Calu3 (cell line): Measurements from ENCODE around the gene P2RY14. TPM values are rescaled to one million over a fixed set of nuclear protein-coding genes. Genes with fewer than 3 reads are reported as not detected.

Experiments
- BruUV-seq: library from RNA; stranded (reverse); fragments of 400-500 nt; replicated peaks from 2 replicates; lab custom pipeline; 2021; lab: Mats Ljungman, UMichigan
- CTCF ChIA-PET: fragments of 300-600 bp; sonication (Branson Sonifier 250); formaldehyde crosslinking; loops from one replicate; lab custom pipeline; 2022; ENCODE audit warnings: antibody characterized with exemption; lab: Charles Lee
- DNase-seq: peaks from one replicate; pipeline ENCODE4 v3.0.0; 2022
- H3K27ac Mint-ChIP-seq: one replicate; pipeline ENCODE4 v1.8.0; 2022; ENCODE audit warnings: mixed read lengths; ENCODE audit not compliant: unreplicated experiment
- H3K27me3 Mint-ChIP-seq: one replicate; pipeline ENCODE4 v1.8.0; 2022; ENCODE audit warnings: mixed read lengths; ENCODE audit not compliant: unreplicated experiment
- H3K36me3 Mint-ChIP-seq: one replicate; pipeline ENCODE4 v1.8.0; 2022; ENCODE audit warnings: mild to moderate bottlenecking, moderate library complexity, mixed read lengths; ENCODE audit not compliant: insufficient read depth, unreplicated experiment
- H3K4me1 Mint-ChIP-seq: one replicate; pipeline ENCODE4 v1.8.0; 2022; ENCODE audit warnings: mild to moderate bottlenecking, low read depth, mixed read lengths; ENCODE audit not compliant: unreplicated experiment
- H3K4me3 Mint-ChIP-seq: one replicate; pipeline ENCODE4 v1.8.0; 2022; ENCODE audit warnings: mild to moderate bottlenecking, low read depth, moderate library complexity, mixed read lengths; ENCODE audit not compliant: unreplicated experiment
- H3K9me3 Mint-ChIP-seq: one replicate; pipeline ENCODE4 v1.8.0; 2022; ENCODE audit warnings: low read depth, mixed read lengths; ENCODE audit not compliant: unreplicated experiment
- intact Hi-C: fragments of 100-400 bp; cut with micrococcal nuclease; formaldehyde crosslinking; loops from one replicate; pipeline ENCODE4 v1.10.0; 2022; ENCODE audit not compliant: unreplicated experiment
- total RNA-seq: library from RNA; stranded (reverse); gene quantifications from 2 replicates; pipeline ENCODE4 v1.2.3, GENCODE V29; 2022
- TF ChIP-seq, protein P1 (sequence below): fragments of 200-600 bp; IDR thresholded peaks from one replicate; pipeline ENCODE4 v1.8.0; 2022; ENCODE audit warnings: antibody characterized with exemption; ENCODE audit not compliant: unreplicated experiment

P2RY14 gene
- total RNA-seq, 1 experiment from 2014 or later: not detected

DNA sequence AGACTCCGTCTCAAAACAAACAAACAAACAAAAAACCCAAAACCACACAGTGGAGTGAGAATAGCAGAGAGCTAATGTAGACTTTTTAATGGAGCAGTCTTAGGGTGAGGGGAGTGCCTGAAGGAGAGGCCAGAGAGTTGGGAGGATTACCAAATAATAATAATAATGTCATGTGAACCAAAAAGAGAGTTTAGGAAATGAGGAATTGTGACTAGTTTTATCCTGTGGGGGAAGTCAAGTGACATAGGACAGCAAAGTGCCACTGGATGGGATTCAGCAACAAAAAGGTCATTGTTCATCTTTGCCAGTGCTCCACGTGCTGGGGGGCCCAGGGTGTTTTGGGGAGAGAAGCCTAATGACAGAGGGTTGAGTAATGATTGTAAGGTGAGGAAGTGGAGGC is 25.4 kb upstream of the P2RY14 start:
- BruUV-seq: no TSS peak
- Mint-ChIP-seq H3K36me3 (no peaks in the 10 kb centered on the region), H3K4me3 (no peak overlapping the region), H3K4me1 (peaks cover 53% of the 10 kb centered on the region), H3K9me3 (no peaks in the 10 kb centered on the region), H3K27me3 (no peaks in the 10 kb centered on the region), H3K27ac (peak overlapping the region; percentile 74)
- DNase-seq: no peak
- intact Hi-C loops: no loop called here
- TF ChIP-seq, protein P1, sequence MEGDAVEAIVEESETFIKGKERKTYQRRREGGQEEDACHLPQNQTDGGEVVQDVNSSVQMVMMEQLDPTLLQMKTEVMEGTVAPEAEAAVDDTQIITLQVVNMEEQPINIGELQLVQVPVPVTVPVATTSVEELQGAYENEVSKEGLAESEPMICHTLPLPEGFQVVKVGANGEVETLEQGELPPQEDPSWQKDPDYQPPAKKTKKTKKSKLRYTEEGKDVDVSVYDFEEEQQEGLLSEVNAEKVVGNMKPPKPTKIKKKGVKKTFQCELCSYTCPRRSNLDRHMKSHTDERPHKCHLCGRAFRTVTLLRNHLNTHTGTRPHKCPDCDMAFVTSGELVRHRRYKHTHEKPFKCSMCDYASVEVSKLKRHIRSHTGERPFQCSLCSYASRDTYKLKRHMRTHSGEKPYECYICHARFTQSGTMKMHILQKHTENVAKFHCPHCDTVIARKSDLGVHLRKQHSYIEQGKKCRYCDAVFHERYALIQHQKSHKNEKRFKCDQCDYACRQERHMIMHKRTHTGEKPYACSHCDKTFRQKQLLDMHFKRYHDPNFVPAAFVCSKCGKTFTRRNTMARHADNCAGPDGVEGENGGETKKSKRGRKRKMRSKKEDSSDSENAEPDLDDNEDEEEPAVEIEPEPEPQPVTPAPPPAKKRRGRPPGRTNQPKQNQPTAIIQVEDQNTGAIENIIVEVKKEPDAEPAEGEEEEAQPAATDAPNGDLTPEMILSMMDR: no peak
- CTCF ChIA-PET: interaction anchor here (0.7 kb wide), 1 partner anchor 1246 kb away, joined by 4 read pairs; no protein-coding TSS in a partner anchor

GRCh38 chr3:151301787-151302186 is 23.4 kb upstream of the P2RY14 start:
- DNase-seq: no peak
- Mint-ChIP-seq H3K4me3 (no peak overlapping the region), H3K27me3 (no peaks in the 10 kb centered on the region), H3K36me3 (no peaks in the 10 kb centered on the region), H3K9me3 (no peaks in the 10 kb centered on the region), H3K27ac (no peak overlapping the region), H3K4me1 (peaks cover 44% of the 10 kb centered on the region)
- no TSS peak for BruUV-seq
- intact Hi-C loops: no loop called here
- CTCF ChIA-PET: no interaction called here
- TF ChIP-seq, protein P1: no peak

- no TSS peak for BruUV-seq
- CTCF ChIA-PET: no interaction called here
- H3K27ac Mint-ChIP-seq: no peak overlapping the region
- intact Hi-C loops: no loop called here
- H3K4me3 Mint-ChIP-seq: no peak overlapping the region
- H3K27me3 Mint-ChIP-seq: no peaks in the 10 kb centered on the region
- H3K36me3 Mint-ChIP-seq: no peaks in the 10 kb centered on the region
- no peaks in the 10 kb centered on the region for H3K9me3 Mint-ChIP-seq
- no peak for DNase-seq
- H3K4me1 Mint-ChIP-seq: peaks cover 31% of the 10 kb centered on the region
- TF ChIP-seq, protein P1: no peak
These were observed 22.2 kb upstream of the P2RY14 start for GRCh38 chr3:151300539-151300938.

DNA sequence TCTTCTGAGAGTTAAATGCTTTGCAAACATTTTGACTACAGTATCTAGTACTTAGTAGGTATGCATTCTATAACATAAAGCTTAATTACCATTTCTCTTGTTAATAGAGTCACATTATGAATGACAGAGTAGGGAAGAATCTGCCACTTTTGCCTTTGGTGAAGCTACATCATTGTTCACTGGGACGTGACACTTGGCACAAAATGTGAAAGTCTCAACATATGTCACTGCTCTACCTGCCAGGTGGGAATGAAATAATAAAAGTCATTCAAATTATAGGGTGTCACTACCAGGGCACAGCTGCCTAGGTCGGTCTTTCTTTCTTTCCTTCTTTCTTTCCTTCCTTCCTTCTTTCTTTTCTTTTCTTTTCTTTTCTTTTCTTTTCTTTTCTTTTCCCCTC is 20.7 kb upstream of the P2RY14 start:
- no TSS peak for BruUV-seq
- no peaks in the 10 kb centered on the region for H3K36me3 Mint-ChIP-seq
- no peak overlapping the region for H3K27ac Mint-ChIP-seq
- CTCF ChIA-PET: no interaction called here
- TF ChIP-seq, protein P1: no peak
- intact Hi-C loops: no loop called here
- peaks cover 17% of the 10 kb centered on the region for H3K4me1 Mint-ChIP-seq
- H3K4me3 Mint-ChIP-seq: no peak overlapping the region
- no peaks in the 10 kb centered on the region for H3K27me3 Mint-ChIP-seq
- no peaks in the 10 kb centered on the region for H3K9me3 Mint-ChIP-seq
- no peak for DNase-seq
